Raji (cell line): Measurements from ENCODE around the gene CXorf58.

Experiments
- POLR2A ChIP-seq: IDR thresholded peaks from 2 replicates; pipeline ENCODE4 v1.6.1; 2011; ENCODE audit warnings: low read depth, low read length, control low read depth; ENCODE audit not compliant: insufficient read depth

Gene CXorf58, protein sequence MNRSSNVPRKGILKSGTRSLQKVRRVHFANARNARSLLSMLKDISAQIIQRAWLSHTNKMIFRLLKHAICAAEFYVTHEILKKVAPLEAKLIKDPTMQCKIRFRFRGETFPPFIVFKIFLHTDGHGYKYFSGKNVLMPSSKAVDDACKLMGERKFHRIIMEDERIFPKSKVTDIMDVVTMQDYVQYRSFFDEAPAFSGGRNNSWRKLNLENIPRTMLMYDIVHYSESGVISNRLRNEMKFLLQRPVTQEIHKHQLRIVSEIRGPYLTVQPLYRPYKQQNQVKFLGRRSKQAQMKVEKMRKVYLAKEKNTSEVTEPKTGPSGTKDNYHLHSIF

DNA sequence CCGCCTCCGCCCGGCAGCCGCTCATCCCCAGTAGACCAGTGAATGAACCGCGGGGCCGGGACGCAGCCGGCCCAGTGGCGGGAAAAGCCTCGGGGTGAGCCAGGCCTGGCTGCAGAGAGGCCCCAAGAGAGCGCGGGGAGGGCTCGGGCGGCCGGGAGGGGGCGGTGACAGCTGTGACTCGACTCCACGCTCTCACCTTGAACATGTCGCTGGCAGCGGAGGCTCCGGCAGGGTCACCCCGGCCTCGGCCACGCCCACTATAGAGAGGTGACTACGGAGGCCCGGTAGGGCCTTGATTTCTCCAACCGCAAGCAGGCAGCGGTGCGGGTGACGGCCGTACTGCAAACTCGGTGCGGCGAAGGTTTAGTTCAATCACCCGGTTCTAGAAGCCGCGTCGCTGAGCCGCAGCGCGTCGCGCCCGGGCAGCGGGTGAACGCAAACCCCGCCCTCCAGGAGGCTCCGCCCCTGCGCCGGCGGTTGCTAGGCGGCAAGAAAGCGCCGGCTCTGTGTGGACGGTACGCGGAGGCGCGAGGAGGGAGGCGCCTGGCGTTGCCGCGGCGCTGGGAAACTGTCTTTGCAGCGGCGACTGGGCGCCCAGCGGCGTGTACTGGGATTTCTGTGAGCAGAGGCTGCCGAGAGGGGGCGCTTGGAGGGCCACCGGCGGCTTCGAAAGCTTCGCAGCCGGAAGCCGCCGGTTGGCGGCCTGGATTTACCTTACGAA is at the start of gene CXorf58, which contains the start of gene APOO:
TSS of gene CXorf58 (plus strand) at position 509 of the 721 bp plus-strand sequence. CDS start 2,297 bp downstream, outside the sequence.
TSS of gene APOO (minus strand) at position 441 of the 721 bp plus-strand sequence. CDS start at position 205, 236 bp downstream.
- TF ChIP-seq POLR2A = peak; percentile 75

DNA sequence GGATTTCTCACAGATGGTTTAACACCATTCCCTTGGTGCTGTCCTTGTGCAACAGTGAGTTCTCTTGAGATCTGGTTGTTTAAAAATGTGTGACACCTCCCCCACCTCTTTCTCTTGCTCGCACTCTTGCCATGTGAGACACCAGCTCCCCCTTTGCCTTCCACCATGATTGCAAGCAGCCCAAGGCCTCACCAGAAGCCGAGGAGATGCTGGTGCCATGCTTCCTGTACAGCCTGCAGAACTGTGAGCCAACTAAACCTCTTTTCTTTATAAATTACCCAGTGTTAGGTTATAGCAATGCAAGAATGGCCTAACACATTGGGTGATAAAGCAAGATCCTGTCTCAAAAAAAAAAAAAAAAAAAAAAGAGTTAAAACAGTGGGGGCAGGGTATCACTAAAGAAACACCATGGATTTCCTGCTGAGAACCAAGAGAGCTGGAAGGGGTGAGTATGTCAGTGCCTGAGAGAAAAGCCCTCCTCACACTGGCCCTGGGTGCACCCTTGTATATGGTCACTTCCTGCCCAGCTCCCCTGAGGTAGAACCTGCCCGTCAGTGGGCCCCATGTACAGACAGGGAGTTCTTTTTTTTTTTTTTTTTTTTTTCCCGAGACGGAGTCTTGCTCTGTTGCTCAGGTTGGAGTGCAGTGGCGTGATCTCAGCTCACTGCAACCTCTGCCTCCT is 46.5 kb upstream of the CXorf58 start:
- no peak for TF ChIP-seq POLR2A

DNA sequence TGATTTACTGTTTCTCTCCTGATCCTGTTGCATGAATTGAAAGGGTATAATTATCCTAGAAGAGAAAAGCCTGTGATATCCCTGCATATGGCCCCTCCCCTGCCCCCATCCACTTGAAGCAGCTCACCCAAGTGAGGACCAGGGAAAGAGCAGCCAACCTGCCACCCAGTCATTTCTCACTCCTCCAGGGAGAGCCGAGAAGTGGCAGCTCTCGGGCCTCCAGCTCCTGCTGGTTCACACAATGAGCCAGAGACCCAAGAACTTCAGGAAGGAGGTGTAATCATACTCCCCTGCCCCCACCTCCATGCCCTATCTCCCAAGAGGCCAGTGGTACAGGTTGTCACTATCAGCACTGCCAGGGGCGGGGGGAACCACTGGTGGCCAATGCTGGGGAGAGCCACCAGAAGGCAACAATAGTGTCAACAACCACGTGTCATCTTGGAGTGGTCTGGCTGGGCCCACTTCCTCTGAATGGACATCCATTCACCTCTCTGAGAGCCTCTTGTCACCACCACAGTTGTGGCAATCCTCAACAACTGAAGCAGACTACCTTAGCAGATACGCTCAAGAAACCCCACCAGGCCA is 43.0 kb upstream of the CXorf58 start:
- TF ChIP-seq POLR2A = no peak

DNA sequence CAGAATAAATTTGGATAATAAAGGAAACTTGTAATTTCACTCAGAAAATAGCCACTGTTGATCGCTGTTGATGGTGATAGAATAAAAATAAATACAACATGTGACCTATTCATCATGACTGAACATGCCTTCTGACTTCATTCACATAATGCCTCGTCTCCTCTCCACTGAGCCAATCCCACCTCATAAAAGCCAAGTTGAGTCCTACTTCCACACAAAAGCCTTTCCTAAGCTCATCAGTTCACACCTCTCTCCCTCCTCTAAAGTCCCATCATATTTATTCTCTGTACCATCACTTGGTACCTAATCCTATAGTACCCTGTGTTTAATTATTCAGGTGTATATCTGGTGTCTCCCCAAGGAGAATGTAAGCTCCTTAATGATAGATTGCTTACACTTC is 37.8 kb upstream of the CXorf58 start:
- TF ChIP-seq POLR2A = no peak

DNA sequence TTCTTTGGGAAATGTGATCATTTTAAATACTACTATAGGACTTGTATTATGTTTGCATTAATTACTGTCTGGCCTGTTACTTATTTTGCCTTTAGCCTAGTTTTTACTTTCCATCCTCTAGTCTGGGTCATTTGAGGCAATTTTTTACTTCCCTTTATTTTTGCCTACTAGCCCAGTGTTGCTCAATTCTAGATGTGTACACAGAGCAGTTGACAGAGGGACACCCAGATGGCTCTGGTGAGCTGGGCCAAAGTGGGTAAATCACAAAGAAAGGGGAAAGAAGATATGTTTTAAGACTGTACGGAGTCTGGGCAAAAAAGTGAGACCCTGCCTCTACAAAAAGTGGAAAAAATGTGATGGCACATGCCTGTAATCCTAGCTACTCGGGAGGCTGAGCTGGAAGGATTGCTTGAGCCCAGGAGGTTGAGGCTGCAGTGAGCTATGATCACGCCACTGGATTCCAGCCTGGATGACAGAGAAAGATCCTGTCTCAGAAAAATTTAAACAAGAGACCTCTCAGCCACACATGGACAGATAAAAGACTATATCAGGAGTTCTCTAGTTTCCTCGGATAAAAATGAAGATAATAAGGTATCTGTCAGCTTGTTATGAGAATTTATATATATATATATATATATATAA is 35.8 kb upstream of the CXorf58 start:
- no peak for TF ChIP-seq POLR2A

DNA sequence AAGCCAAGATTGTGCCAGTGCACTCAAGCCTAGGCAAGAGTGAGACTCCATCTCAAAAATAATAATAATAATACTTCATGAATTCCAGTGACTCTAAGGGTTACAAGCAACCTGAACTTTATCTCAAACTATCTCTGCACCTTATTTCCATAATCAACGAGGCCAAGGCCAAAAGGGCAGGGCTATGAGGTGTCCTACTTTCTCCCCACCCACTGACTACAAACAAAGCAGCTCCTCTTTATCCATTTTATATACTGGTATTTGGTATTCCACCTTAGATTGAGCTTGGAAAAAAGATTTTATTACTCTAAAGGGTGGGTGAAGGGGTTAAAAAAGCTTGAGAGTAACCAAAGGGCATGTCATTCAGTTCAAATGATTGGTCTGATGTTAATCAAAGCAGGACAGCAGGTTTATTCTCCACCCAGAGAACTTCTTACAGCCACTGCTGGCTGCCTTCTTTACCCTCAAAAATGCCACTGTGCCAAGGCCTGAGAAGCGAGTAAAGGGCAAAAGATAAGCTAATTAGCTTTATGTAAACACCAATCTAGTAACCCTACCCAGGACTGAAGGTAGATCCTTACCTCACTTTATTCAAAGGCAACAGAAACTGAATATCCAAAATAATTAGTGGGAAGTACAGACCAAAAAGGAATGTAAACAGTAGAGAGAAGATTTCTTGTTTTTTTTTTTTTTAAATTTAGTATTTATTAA is 28.3 kb upstream of the CXorf58 start:
- TF ChIP-seq POLR2A = no peak

DNA sequence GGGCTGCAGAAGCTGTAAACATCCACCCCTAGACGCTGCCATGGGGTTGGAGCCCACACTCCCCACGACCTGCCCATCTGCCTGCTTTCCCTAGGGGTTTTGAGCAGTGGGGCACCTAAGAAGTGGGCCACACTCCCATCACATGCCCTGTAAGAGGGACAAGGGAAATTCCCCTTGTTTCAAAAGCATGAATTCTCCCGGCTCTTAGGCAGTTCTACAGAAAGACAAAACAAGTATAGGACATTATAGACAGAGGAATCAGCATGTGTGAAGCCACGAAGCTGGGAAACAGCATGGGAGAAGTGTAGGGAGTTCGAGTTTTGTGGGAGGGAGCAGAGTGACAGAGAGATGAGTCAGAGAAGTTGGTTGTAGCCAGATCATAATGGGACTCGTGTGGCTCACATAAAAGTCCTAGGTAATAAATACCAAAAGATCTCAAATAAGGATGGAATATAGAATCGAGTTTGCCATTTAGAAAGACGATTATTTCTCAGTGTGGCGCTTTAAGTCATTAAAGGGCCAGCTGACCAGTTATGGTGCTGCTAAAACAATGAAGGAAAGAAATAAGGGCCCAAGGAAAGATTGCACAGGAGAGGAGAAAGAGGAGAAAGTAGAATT is 24.0 kb upstream of the CXorf58 start:
- no peak for TF ChIP-seq POLR2A

DNA sequence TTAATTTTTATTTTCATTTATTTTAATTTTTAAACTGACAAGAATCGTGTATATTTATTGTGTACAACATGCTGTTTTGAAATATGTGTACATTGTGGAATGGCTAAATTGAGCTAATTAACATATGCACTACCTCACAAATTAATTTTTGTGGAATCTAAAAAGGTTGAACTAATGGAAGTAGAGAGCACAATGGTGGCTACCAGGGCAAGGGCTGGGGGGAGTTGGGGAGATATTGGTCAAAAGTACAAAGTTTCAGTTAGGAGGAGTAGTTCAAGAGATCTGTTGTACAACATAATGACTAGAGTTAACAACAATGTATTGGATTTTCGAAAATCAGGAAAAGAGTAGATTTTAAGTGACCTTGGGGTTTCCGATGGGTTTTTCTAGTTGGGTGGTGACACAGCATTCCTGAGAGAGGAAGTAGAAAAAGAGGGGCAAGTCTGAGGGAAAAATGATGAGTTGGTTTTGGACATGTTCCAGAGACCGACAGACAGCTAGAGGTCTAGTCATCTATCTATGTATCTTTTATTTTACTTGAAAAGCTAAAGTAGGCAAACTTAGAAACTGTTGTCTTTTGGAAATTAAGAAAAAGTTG is 23.3 kb upstream of the CXorf58 start:
- TF ChIP-seq POLR2A = no peak

DNA sequence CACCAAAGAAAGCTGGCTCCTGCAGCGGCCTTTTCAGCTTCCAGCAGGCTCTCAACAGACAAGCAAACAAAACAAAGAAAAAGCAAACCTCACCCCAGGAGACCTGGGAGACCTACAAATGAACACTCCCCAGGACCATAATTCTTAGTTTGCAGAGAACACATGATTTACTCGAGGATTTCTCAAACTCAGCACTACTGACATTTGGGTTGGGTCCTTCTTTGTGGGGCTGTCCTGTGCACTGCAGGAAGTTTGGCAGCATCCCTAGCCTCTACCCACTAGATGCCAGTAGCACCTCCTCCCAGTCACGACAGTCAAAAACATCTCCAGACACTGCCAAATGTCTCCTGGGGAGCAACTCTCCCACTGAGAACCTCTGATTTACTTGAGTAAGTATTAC is 22.0 kb upstream of the CXorf58 start:
- no peak for TF ChIP-seq POLR2A

DNA sequence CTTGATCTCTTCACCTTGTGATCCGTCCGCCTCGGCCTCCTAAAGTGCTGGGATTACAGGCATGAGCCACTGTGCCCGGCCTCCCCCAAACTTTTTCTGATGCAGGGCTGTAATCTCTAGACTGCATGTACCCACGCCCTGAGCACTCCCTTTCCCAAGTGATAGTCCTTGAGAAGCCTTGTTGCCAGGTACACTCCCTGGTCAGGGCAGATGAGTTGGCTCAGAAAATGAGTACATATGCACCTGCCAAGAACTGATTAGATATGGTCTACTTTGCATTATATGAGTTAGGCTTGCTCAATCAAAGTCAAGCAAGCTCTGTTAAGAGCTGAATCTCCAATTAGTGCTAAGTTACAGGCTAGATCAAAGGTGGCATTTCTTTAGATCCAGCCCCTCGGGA is 20.4 kb upstream of the CXorf58 start:
- no peak for TF ChIP-seq POLR2A

DNA sequence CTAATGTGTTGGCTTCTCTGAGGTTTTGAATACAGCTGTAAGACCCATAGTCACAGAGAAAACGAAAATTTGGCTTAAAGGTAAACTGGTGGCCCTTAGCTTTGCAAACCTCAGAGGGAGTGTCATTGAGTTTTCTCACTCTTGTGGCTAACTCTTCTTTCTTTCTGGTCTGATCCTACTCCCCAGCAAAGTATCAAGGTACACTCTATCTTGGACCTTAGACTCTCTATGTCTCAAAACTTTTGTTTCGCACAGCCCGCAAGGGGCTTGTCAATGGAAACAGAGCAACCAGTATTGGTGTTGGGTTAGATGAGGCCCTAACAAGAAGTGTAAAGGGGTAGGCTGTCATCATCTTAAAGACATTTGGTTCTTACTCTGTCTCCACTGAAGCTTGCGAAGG is 19.9 kb upstream of the CXorf58 start:
- TF ChIP-seq POLR2A = no peak

DNA sequence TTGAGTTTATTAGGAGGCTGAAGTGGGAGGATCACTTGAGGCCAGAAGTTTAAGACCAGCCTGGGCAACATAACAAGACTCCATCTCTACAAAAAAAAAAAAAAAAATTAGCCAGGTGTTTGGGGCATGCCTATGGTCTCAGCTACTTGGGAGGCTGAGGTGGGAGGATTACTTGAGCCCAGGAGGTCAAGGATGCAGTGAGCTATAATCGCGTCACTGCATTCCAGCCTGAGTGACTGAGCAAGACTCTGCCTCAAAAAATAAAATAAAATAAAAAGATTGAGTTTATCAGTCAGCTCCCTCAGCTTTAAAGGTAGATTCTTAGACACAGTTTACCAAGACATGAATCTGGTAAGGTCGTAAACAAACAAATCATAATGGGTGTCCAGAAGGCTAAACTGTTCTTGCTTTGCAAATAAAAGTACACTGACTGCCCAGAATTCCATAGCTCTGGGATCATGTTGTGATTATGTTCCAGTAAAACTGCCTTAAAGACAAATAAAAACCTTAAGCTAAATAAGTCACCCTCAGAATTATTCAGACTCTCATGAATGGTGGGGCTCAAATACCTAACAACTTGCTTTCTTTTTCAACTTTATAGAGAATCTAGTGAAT is 18.8 kb upstream of the CXorf58 start:
- TF ChIP-seq POLR2A = no peak

DNA sequence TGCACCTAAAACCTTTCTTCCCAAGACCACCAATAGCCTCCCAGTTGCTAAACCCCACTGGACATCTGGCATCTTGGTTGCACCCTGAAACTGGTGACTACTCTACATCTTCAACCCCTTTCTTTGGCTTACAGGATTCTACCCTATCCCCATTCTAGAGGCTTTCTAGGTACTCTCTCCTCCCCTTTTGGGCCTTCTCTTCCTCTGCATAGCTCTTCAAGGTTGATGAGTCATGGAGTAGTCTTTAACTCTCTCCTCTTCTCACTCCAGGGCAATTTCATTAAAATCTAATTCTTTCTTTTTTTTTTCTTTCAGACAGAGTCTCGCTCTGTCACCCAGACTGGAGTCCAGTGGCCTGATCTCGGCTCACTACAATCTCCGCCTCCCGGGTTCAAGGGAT is 16.9 kb upstream of the CXorf58 start:
- no peak for TF ChIP-seq POLR2A
